KMS-11 (cell line): ENCODE measurements around the gene DNASE1L2.

Experiments
- H2AFZ ChIP-seq: fragments of 200-600 bp; sonication (generic); 2 replicates; pipeline ENCODE4 v1.6.1; 2016; ENCODE audit warnings: antibody characterized with exemption, mixed run types, low read depth
- H3K27ac ChIP-seq: fragments of 200-600 bp; sonication (generic); 2 replicates; pipeline ENCODE4 v1.6.1; 2016; ENCODE audit warnings: mild to moderate bottlenecking, mixed run types
- H3K27me3 ChIP-seq: fragments of 200-600 bp; sonication (generic); 2 replicates; pipeline ENCODE4 v1.6.1; 2017; ENCODE audit warnings: mild to moderate bottlenecking, low read depth, mixed run types, moderate library complexity; ENCODE audit not compliant: insufficient read depth
- H3K36me3 ChIP-seq: fragments of 200-600 bp; sonication (generic); 2 replicates; pipeline ENCODE4 v1.6.1; 2017; ENCODE audit warnings: mild to moderate bottlenecking, mixed run types; ENCODE audit not compliant: insufficient read depth
- H3K4me1 ChIP-seq: fragments of 200-600 bp; sonication (generic); 2 replicates; pipeline ENCODE4 v1.6.1; 2016; ENCODE audit warnings: mild to moderate bottlenecking, low read depth, mixed run types; ENCODE audit not compliant: poor library complexity, severe bottlenecking
- H3K4me2 ChIP-seq: fragments of 200-600 bp; sonication (generic); 2 replicates; pipeline ENCODE4 v1.7.0; 2016; ENCODE audit warnings: mild to moderate bottlenecking, mixed run types
- H3K4me3 ChIP-seq: fragments of 200-600 bp; sonication (generic); IDR thresholded peaks from 2 replicates; pipeline ENCODE4 v1.6.1; 2017; ENCODE audit warnings: low read depth, low read length, mixed read lengths; ENCODE audit not compliant: insufficient read depth
- H3K79me2 ChIP-seq: fragments of 200-600 bp; sonication (generic); 2 replicates; pipeline ENCODE4 v1.6.1; 2016; ENCODE audit warnings: low read depth, mixed run types; ENCODE audit not compliant: insufficient read depth
- H3K9ac ChIP-seq: fragments of 200-600 bp; sonication (generic); 2 replicates; pipeline ENCODE4 v1.6.1; 2016; ENCODE audit warnings: mild to moderate bottlenecking, mixed run types
- H4K20me1 ChIP-seq: fragments of 200-600 bp; sonication (generic); 2 replicates; pipeline ENCODE4 v1.6.1; 2016; ENCODE audit warnings: mild to moderate bottlenecking, mixed run types; ENCODE audit not compliant: insufficient read depth
- CTCF ChIP-seq: fragments of 200-600 bp; sonication (generic); conservative IDR thresholded peaks from 2 replicates; pipeline ENCODE4 v1.6.1; 2017; ENCODE audit warnings: low read depth, mild to moderate bottlenecking, antibody characterized with exemption, low read length, moderate library complexity, mixed read lengths

DNASE1L2 gene

GRCh38 chr16:2194166-2194834, 41.9 kb upstream of the DNASE1L2 start:
- Histone ChIP-seq H3K4me2 (no peak overlapping the region), H3K27ac (no peak overlapping the region)

GRCh38 chr16:2194852-2195321, 41.4 kb upstream of the DNASE1L2 start:
- no peaks in the 10 kb centered on the region for H3K79me2 ChIP-seq
- TF ChIP-seq CTCF: peak; percentile 58
- no peak overlapping the region for H2AFZ ChIP-seq
- H3K9ac ChIP-seq: no peak overlapping the region
- H4K20me1 ChIP-seq: no peaks in the 10 kb centered on the region
- H3K36me3 ChIP-seq: no peaks in the 10 kb centered on the region
- H3K4me2 ChIP-seq: no peak overlapping the region
- H3K27ac ChIP-seq: no peak overlapping the region
- H3K27me3 ChIP-seq: peaks cover 73% of the 10 kb centered on the region
- no peaks in the 10 kb centered on the region for H3K4me1 ChIP-seq
- no peak overlapping the region for H3K4me3 ChIP-seq

More at GRCh38 chr16:2194166-2194834, 41.9 kb upstream of the DNASE1L2 start:
- Histone ChIP-seq H3K9ac (no peak overlapping the region), H2AFZ (no peak overlapping the region), H4K20me1 (no peaks in the 10 kb centered on the region), H3K36me3 (no peaks in the 10 kb centered on the region), H3K79me2 (no peaks in the 10 kb centered on the region), H3K4me1 (no peaks in the 10 kb centered on the region), H3K27me3 (peaks cover 67% of the 10 kb centered on the region), H3K4me3 (no peak overlapping the region)
- no peak for TF ChIP-seq CTCF

- Histone ChIP-seq H3K4me2 (peak overlapping the region; percentile 29), H3K36me3 (no peaks in the 10 kb centered on the region), H2AFZ (no peak overlapping the region), H3K27ac (no peak overlapping the region), H3K4me3 (no peak overlapping the region), H3K4me1 (no peaks in the 10 kb centered on the region), H3K9ac (no peak overlapping the region), H4K20me1 (no peaks in the 10 kb centered on the region), H3K27me3 (peaks cover 79% of the 10 kb centered on the region), H3K79me2 (no peaks in the 10 kb centered on the region)
- TF ChIP-seq CTCF: no peak
These were observed 40.7 kb upstream of the DNASE1L2 start for GRCh38 chr16:2195322-2196161.

GRCh38 chr16:2196162-2196980, 39.9 kb upstream of the DNASE1L2 start, which contains the start of gene CASKIN1:
CASKIN1 (minus strand) TSS chr16:2196605; CDS start chr16:2196432, 173 bp downstream.
- no peak within 1 kb of the TSS for H3K4me3 ChIP-seq
- H3K79me2 ChIP-seq: no peaks in the 10 kb centered on the region
- peak within 1 kb of the TSS; percentile 29 for H3K4me2 ChIP-seq
- no peaks in the 10 kb centered on the region for H3K36me3 ChIP-seq
- H3K9ac ChIP-seq: no peak within 1 kb of the TSS
- TF ChIP-seq CTCF: no peak
- peaks cover 82% of the 10 kb centered on the region for H3K27me3 ChIP-seq
- H2AFZ ChIP-seq: no peak within 1 kb of the TSS
- no peak within 1 kb of the TSS for H3K27ac ChIP-seq
- H4K20me1 ChIP-seq: no peaks in the 10 kb centered on the region
- H3K4me1 ChIP-seq: no peaks in the 10 kb centered on the region
